ENCODE measurements around the gene DUSP22.

Gene DUSP22

GRCh38 chr6:389143-389542, 96.9 kb downstream of the DUSP22 start:
- Histone ChIP-seq H3K27me3 (ENCODE audit: insufficient read depth, low read length, poor library complexity) (peaks cover 3% of the 10 kb centered on the region), H2AFZ (ENCODE audit: low read depth, low read length) (no peak overlapping the region), H3K9ac (ENCODE audit: low read depth, low read length) (no peak overlapping the region), H4K20me1 (ENCODE audit: insufficient read depth, low read length) (no peaks in the 10 kb centered on the region), H3K27ac (ENCODE audit: low read length) (no peak overlapping the region), H3K9me3 (ENCODE audit: insufficient read depth, low read length, severe bottlenecking) (no peaks in the 10 kb centered on the region), H3K4me3 (ENCODE audit: low read depth in 1 of 2, low read length in 2 of 2) (no peak overlapping the region), H3K4me2 (ENCODE audit: insufficient read depth, low read length) (no peak overlapping the region), H3K36me3 (ENCODE audit: insufficient read depth, low read length) (no peaks in the 10 kb centered on the region), H3K79me2 (ENCODE audit: insufficient read depth, low read length) (no peaks in the 10 kb centered on the region), H3K4me1 (ENCODE audit: insufficient read depth, low read length) (no peaks in the 10 kb centered on the region)
- TF ChIP-seq, protein P1, sequence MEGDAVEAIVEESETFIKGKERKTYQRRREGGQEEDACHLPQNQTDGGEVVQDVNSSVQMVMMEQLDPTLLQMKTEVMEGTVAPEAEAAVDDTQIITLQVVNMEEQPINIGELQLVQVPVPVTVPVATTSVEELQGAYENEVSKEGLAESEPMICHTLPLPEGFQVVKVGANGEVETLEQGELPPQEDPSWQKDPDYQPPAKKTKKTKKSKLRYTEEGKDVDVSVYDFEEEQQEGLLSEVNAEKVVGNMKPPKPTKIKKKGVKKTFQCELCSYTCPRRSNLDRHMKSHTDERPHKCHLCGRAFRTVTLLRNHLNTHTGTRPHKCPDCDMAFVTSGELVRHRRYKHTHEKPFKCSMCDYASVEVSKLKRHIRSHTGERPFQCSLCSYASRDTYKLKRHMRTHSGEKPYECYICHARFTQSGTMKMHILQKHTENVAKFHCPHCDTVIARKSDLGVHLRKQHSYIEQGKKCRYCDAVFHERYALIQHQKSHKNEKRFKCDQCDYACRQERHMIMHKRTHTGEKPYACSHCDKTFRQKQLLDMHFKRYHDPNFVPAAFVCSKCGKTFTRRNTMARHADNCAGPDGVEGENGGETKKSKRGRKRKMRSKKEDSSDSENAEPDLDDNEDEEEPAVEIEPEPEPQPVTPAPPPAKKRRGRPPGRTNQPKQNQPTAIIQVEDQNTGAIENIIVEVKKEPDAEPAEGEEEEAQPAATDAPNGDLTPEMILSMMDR (IDR thresholded peaks at IDR 0.05; ENCODE audit: borderline replicate concordance, extremely low read depth, low read length, poor library complexity, severe bottlenecking) = no peak
- no peak for TF ChIP-seq EZH2 (IDR thresholded peaks at IDR 0.05; ENCODE audit: borderline replicate concordance, low read depth, low read length, severe bottlenecking)
- DNase-seq (no peak), ATAC-seq (ENCODE audit: insufficient read depth, low read depth) (no peak)

GRCh38 chr6:389622-390021, 97.3 kb downstream of the DUSP22 start:
- H2AFZ ChIP-seq (ENCODE audit: low read depth, low read length) = no peak overlapping the region

DNA sequence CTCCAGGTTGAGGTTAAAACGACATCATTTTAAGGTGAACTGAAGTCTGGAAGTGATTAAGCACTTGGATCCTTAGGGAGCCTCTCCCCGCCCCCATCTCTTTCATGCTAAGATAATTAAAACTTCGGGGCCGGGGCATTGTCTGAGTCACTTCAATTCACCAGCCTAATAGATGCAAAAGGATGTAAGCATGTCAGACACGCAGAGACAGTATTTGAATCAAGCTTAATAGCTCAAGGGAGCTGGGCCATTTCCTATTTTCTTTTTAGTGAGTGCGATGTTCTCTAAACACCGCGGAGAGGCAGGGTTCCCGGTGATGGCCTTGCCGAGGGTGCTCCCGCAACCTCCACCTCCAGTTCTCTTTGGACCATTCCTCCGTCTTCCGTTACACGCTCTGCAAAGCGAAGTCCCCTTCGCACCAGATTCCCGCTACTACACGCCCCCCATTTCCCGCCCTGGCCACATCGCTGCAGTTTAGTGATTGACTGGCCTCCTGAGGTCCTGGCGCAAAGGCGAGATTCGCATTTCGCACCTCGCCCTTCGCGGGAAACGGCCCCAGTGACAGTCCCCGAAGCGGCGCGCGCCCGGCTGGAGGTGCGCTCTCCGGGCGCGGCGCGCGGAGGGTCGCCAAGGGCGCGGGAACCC, 98.7 kb downstream of the DUSP22 start:
- ATAC-seq (ENCODE audit: insufficient read depth, low read depth) = no peak
- no peak overlapping the region for H3K4me2 ChIP-seq (ENCODE audit: insufficient read depth, low read length)

More at GRCh38 chr6:389622-390021, 97.3 kb downstream of the DUSP22 start:
- peaks cover 3% of the 10 kb centered on the region for H3K27me3 ChIP-seq (ENCODE audit: insufficient read depth, low read length, poor library complexity)
- H3K4me2 ChIP-seq (ENCODE audit: insufficient read depth, low read length) = no peak overlapping the region
- H3K9me3 ChIP-seq (ENCODE audit: insufficient read depth, low read length, severe bottlenecking) = no peaks in the 10 kb centered on the region
- H3K4me1 ChIP-seq (ENCODE audit: insufficient read depth, low read length) = no peaks in the 10 kb centered on the region
- no peaks in the 10 kb centered on the region for H4K20me1 ChIP-seq (ENCODE audit: insufficient read depth, low read length)
- no peaks in the 10 kb centered on the region for H3K36me3 ChIP-seq (ENCODE audit: insufficient read depth, low read length)
- no peak overlapping the region for H3K4me3 ChIP-seq (ENCODE audit: low read depth in 1 of 2, low read length in 2 of 2)
- no peak overlapping the region for H3K27ac ChIP-seq (ENCODE audit: low read length)
- H3K79me2 ChIP-seq (ENCODE audit: insufficient read depth, low read length) = no peaks in the 10 kb centered on the region
- ATAC-seq (ENCODE audit: insufficient read depth, low read depth) (no peak), DNase-seq (no peak)
- H3K9ac ChIP-seq (ENCODE audit: low read depth, low read length) = no peak overlapping the region
- TF ChIP-seq, protein P1 (IDR thresholded peaks at IDR 0.05; ENCODE audit: borderline replicate concordance, extremely low read depth, low read length, poor library complexity, severe bottlenecking) = peak; percentile 12
- no peak for TF ChIP-seq EZH2 (IDR thresholded peaks at IDR 0.05; ENCODE audit: borderline replicate concordance, low read depth, low read length, severe bottlenecking)

More for the DNA sequence above, 98.7 kb downstream of the DUSP22 start:
- no peak overlapping the region for H2AFZ ChIP-seq (ENCODE audit: low read depth, low read length)
- DNase-seq = no peak
- no peaks in the 10 kb centered on the region for H3K79me2 ChIP-seq (ENCODE audit: insufficient read depth, low read length)
- no peak overlapping the region for H3K4me3 ChIP-seq (ENCODE audit: low read depth in 1 of 2, low read length in 2 of 2)
- TF ChIP-seq, protein P1 (IDR thresholded peaks at IDR 0.05; ENCODE audit: borderline replicate concordance, extremely low read depth, low read length, poor library complexity, severe bottlenecking) = no peak
- TF ChIP-seq EZH2 (IDR thresholded peaks at IDR 0.05; ENCODE audit: borderline replicate concordance, low read depth, low read length, severe bottlenecking) = no peak
- no peaks in the 10 kb centered on the region for H3K36me3 ChIP-seq (ENCODE audit: insufficient read depth, low read length)
- peaks cover 8% of the 10 kb centered on the region for H3K27me3 ChIP-seq (ENCODE audit: insufficient read depth, low read length, poor library complexity)
- H3K27ac ChIP-seq (ENCODE audit: low read length) = no peak overlapping the region
- H3K4me1 ChIP-seq (ENCODE audit: insufficient read depth, low read length) = no peaks in the 10 kb centered on the region
- H3K9ac ChIP-seq (ENCODE audit: low read depth, low read length) = no peak overlapping the region
- H3K9me3 ChIP-seq (ENCODE audit: insufficient read depth, low read length, severe bottlenecking) = no peaks in the 10 kb centered on the region
- H4K20me1 ChIP-seq (ENCODE audit: insufficient read depth, low read length) = no peaks in the 10 kb centered on the region

Data from DND-41 (cell line).